GM21529 (cell line): ENCODE data around the gene CTNND2.
"Not testable (repeated sequence)": the region's sequence is repeated elsewhere in the genome, so short reads cannot be mapped to it uniquely, and the experiment has no call there.

ENCODE experiments used
- ATAC-seq: cut with Tn5 transposase; IDR thresholded peaks from one replicate; pipeline ENCODE4 v1.9.1; 2021; ENCODE audit not compliant: unreplicated experiment

Gene CTNND2

DNA sequence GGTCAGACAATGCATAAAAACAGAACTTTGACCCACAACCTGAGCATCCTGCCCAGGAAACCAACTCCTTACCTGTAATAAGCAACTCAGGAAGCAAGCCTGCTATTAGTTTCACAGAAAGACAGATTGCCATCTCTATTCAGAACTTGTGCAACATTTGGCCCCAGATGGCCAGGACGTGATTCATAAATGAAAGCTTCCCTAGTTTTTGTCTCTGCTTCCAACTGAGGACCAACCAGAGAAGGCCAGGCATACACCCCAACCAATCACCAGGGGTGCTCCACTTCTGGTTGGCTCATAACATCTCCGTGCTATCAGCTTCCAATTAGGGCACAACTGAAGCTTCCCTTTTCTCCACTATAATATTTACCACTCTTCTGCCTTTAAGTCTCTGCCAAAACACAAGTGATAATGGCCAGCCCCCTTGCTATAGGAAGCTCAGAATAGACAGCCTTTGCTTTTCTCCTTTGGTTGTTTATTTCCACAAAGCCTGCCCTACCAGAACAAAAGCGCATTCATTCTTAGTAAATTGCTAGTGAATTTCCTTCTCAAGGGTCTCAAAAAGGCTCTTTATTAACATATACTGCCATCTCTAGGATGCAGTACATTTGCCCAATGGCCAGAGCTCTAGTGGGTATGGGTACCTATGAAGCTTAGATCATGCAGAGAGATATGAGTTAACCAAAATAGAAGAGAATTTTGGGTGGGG lies 853.5 kb downstream of the CTNND2 start:
- no peak for ATAC-seq

DNA sequence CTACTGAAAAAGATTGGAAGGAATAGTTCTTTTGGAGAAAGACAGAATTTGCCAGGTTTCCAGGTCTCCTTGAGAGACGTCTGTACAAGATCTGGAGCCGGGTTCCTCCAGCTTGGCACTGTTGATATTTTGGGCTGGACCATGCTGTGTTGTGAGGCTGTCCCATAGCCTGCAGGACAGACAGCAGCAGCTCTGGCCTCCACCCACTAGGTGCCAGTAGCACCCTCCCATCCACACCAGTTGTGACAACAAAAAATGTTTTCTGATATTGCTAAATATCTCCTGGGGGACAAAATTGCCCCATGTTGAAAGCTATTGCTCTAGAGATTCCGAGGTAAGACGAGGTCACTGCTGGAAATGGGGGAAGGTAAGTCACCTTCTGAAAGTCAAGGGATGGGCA lies 855.5 kb downstream of the CTNND2 start:
- ATAC-seq: no peak

DNA sequence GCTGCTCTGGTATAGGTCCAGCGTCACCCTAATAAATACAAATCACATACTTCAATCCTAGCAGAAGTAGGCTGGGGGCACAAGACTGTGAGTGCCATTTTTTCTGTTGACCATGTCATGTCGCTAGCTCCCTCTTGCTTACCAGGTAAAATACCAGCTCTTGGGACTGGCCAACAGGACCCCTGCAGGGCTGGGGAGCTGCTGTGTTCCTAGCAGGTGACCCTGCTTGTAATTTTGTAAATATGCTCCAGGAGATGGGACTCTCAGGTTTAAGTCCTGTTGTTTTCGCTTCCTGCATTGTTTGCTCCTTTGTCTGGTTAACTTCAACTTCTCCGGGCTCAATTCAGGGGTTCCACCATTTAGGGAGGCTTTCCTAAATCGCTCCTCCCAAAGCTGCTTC lies 856.6 kb downstream of the CTNND2 start:
- ATAC-seq: no peak

DNA sequence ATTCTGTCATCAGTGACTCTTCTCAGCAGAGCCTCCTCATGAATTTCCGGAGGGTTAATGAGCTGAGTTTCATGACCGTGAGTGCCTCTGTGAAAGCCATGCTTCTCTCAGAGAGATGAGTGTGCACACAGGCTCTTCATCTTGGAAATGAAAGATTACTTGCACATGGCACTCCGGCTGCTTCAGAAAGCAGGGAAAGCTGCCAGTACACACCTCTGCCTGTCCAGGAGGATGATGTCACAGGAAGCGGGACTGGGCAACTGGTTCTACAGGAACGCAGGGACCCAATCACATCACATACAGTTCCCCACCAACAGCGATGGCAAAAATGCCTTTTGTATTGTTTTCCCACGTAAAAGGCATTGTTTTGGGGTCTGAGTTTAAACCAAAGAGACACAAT lies 857.2 kb downstream of the CTNND2 start:
- ATAC-seq: no peak

DNA sequence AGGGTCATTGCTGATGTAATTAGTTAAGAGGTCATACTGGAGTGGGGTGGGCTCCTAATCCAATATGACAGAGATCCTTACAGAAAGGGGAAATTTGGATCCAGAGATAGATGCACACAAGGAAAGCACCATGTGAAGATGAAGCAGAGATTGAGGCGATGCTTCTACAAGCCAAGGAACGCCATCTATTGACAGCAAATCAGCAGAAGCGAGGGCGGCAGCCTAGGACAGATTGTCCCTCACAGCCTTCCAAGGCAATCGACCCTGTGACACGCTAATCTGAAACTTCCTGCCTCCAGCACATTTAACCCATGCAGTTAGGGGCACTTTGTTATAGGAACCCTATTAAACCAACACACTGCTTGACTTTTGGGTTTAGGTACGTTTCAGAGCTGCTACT lies 858.1 kb downstream of the CTNND2 start:
- ATAC-seq: no peak

DNA sequence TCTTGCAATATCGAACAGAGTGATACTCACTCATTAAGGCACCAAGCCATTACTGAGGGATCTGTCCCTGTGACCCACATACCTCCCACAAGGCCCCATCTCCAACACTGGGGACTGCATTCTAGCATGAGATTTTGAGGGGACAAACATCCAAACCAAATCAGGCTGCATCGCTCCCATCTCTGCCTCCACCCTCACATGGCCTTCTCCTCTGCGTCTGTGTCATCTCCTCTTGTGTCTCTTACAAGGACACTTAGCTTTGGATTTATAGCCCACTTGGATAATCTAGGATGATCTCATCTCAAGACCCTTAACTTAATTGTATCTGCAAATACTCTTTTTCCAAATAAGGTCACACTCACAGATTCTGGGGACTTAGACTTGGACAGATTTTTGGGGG lies 858.8 kb downstream of the CTNND2 start:
- no peak for ATAC-seq

DNA sequence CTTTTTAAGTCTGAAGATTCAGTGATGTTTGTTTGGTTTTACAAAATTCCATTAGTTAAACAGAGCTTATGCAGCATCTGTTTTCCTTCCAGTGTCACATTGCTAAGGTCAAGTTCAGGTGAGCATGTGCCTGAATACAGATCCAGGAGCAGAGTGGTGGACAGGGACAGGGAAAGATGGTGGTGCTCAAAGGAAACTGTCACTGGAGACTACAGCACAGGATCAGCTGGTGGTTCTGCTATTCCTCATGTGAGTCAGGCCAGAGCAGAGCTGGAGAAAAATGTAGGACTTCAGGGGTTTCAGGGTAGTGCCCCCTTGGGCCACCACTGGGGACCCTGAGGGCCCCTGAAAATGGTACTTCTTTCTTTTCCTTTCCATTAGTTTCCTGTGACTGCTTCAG lies 859.7 kb downstream of the CTNND2 start:
- ATAC-seq: no peak

DNA sequence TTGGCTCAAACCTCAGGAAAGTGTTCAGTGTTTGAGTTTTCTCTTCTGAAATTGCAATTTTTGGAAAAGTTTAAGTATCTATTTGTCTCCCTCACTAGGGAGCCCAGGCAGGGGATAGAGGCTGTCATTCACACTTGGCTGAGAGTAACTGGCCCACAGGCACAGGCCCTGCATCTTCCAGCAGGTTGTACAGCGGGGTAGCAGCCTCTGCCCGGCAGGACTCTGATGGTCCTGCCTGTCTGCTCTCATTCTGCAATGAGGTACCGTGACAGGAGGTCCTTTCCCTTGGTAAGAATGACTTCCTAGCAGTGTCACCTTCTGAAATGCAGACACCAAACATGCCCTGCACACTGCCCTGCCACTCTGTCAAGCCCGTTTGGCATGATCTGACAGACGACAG lies 860.4 kb downstream of the CTNND2 start:
- no peak for ATAC-seq

DNA sequence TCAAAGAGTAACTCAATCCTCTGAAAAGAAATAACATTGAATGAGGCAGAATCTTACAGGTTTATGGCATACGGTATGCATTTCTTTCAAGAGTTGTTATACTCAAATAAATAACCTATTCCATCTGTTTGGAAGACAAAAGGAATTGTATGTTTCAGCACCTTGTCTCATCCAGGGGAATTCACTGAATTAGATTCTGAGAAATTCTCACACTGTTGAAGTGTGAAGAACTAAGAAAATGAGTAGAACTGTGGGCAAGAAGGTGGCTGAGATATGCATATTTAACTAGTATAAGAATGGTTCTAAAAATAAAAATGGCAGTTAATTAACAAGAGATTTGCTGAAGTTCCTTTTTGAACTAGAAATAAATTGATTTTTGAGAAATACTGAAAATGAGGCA lies 863.9 kb downstream of the CTNND2 start:
- ATAC-seq: no peak

DNA sequence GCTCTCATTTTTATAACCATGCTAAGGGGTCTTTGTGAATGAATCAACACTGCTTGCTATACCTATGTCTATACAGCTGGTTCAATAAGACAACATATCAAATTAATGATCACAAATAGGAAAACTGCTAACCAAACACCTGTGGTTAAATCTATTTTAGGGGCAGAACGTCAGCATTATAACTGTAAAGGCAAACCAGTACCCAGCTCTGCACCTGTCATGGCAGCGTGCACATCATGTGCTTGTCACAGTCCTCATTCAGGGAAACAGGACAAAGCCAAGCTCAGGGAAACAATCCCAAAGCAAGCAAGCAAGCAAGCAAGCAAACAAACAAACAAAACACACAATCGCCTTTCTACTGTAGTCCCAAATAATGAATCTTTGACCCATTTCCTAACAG lies 865.5 kb downstream of the CTNND2 start:
- no peak for ATAC-seq

DNA sequence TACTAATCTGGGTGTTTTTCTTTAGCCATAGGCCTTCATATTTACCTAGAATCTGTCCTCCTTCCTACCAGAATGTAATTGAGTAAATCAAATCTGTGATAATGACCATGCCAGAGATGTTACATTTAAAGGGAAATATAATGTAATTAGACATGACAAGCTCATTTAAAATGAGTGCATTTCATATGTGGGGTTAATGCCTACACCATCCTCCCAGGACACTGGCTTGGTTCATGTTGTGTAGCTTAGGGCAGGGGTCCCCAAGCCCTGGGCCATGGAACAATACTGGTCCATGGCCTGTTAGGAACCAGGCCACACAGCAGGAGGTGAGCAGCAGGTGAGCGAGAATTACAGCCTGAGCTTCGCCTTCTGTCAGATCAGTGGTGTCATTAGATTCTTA lies 866.3 kb downstream of the CTNND2 start:
- ATAC-seq: no peak

DNA sequence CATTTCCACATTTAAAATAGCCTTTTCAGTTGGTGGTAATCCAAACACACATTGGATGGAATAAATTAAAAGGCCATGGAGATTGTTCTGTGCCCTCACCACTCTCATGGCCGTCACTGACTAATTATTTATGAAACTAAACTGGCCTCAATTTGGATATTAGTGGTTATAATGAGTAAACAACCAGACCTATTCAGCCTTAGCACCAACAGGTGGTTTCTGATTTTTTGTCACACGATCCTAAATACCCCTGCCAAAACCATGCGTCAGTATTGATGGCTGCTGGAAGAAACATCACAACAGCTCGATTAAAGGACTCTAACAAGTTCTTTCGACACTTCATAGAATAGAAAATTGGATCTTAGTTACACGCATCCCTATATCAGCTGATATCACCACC lies 867.2 kb downstream of the CTNND2 start:
- ATAC-seq: no peak

DNA sequence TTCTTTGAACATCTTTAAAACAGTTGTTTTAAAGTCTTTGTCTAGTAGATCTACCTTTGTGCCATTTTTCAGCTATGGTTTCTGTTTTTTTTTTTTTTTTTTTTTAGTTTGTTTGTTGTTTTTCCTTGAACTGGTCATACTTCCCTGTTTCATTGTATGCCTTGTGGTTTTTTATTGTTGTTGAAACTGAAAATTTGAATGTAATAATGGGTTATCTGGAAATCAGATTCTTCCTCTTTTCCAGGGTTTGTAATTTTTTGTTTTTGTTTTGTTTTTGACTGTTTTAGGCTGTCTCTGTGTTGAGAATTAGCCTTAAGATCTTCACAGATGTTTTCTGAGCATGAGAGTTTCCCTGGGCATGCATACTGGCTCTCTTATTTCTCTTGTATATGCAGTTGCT lies 873.6 kb downstream of the CTNND2 start:
- no peak for ATAC-seq

DNA sequence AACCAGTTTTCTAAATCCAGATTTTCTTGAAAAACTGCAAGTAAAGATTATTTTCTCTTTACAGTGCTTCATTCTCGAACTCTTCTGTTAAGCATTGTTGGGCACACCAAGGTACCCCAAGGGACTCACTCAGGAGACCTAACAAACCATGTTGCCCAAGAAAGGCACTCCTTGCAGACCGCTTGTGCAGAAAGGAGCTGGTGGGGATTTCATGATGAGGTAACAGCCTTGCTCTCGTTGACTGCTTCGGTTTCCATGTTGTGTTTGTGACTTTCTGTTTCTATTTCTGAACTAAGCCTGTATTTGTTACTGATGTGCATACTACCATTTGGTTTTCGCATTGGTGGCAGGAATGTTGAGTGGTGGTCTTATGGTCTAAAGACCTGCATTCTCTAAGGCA lies 876.6 kb downstream of the CTNND2 start:
- peak; percentile 85 for ATAC-seq

DNA sequence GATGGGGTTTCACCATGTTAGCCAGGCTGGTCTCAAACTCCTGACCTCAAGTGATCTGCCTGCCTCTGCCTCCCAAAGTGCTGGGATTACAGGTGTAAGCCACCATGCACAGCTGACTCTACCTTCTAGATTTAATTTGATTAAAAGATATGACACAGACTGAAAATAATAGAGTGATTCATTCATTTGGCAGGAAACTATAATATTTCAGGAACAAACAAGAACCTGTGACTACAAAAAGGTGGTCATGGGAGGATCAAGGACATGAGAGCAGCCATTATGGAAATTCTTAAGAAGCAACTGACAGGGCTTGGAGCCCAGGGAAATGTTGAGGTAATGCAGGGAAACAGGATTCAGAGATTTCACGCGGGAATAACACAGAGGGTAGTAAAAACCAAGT lies 877.7 kb downstream of the CTNND2 start:
- ATAC-seq: no peak

DNA sequence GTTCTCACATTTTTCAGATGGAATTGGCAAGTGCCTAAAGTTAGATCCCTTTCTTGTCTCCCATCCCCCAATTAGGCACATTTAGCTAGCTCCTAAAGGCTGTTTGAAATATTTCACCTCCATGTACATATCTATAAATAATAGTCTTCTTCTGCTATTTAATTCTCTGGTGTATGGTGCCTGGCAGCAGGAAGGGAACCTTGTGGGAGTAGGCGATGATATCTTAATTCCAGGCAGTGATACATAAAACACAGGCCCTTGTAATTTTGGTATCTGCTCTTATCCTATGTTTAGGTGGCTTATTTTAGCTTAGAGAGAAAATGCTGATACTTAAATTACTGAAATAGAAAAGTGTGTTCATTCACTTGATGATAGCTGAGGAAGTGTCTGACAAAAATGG lies 880.3 kb downstream of the CTNND2 start:
- ATAC-seq: no peak

DNA sequence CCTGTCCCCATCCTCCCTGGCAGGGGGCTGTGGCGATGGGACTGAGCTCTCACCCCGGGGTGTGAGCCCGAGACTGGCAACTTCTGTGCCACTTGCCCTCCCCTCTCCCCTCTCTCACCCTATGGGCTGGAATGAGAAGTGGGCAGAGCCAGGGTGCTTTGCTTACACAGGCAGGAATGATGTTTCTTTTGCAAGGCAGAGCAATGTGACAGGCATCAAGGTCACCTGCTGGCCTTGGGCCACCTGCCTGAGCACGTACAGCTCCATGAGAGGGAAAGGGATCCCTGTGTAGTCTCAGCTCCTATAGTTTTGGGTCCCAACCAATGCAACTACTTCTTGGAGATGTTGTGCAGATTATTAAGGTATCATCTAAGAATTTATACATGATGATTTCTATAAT lies 890.5 kb downstream of the CTNND2 start:
- ATAC-seq: no peak

DNA sequence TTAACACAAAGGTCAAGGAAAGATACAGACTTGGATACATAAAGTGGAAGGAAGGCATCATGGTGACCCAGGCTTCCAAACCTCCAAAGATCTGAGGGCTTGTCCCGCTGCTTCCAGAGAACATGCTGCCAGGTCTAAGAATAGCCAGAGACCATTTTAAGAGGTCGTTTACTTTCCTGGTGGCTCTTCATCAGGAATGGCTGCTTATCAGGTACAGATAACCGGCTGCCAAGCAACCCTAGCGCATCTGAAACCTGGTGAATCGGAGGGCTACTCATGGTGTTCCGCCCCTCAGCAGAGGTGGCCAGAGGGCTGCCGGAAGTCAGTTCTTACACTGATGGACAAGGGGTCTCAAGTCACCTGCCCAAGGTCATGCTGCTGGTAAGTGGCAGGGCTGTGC lies 892.0 kb downstream of the CTNND2 start:
- no peak for ATAC-seq

DNA sequence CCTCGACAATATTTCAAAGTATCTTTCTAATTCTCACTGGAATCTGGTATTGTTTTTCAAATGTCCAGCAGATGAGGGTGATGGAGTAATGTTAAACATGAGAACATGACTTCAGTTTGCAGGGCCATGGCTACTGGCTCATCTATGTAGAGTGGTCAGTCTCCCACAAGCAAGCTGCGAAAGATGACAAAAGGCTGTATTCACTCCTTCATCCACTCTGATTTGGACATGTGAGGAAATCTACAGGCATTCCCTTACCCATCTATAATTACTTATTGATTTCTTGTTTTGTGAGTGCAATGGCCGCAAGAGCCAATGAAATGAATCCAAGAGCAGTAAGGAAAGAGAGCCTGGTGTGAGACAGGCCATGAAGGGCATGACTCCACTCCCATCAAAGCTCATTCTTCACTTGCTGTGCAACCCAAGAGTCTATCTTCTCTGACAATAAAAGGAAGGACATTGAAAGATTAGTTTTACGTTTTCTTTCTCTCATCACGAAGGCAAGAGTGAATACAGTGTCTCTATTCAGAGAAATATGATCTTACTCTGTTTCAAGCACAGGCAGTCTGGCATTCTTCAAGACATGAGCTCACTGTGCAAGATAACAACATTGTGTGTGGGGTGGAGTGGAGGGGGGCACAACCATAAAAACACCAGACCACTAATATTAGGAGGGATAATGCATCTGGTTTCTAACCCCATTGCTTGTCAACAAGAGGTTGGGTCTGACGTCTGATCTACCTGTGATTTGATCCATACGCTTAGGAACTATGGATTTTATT lies 893.6 kb downstream of the CTNND2 start:
- no peak for ATAC-seq

DNA sequence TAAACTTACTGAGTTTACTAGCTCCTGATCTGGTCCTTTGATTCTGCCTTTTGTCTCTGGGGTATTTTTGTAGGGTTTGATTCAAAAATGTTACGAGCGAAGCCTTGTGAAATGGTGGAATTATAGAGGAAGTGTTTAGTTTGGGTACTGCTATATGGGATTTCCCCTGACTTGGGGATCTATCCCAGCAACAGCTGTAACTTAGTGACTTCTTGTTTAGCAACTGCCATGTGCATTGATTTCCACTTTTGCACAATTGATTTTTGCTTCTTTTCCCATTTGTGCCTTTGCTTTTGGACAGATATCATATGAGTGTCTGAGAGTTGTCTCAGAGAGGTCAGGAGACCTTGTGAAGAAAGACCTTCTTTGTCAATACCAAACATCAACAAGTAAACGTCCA lies 894.7 kb downstream of the CTNND2 start:
- no peak for ATAC-seq

DNA sequence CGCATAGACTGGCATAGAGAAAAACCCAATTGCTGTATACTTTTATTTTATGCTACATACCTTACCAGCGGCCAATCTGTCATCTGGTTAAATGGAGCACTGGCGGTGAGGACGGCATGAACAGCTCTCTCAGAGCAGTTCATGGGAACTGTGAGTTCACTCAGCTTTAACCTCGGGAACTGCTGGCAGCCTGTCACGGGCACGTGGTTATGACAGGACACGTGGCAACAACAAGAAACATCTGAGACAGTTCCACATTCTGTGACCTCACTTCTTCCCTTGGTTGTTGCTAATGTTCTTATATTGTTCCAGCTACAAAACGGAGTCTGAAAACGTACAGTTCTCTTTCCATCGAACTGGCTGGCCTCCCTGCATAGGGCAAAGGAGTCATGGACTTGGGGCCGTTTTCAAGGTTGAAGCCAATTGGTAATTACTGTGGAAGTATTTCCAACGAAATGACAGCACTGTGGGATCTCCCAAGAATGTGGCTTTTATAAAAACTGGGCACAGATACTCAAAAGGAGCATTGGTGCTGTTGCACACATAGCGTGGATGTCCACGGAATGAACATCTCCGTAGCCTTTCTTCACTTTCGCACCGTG lies 896.9 kb downstream of the CTNND2 start:
- ATAC-seq: no peak

DNA sequence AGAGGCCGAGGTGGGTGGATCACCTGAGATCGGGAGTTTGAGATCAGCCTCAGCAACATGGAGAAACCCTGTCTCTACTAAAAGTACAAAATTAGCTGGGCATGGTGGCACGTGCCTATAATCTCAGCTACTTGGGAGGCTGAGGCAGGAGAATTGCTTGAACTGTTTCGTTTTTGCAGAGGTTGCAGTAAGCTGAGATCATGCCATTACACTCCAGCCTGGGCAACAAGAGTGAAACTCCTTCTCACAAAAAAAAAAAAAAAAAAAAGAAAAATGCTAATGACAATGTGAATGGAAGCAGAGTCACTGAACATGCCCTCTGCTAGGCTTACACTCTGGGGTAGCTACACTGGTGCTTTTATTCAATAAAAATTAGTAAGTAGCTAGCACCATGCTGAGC lies 899.7 kb downstream of the CTNND2 start:
- not testable (repeated sequence) for ATAC-seq
